Measurements from ENCODE around the gene PLXDC2.
A peak's percentile ranks its signal among the peaks of the same experiment; 100 is the strongest.

Gene PLXDC2

DNA sequence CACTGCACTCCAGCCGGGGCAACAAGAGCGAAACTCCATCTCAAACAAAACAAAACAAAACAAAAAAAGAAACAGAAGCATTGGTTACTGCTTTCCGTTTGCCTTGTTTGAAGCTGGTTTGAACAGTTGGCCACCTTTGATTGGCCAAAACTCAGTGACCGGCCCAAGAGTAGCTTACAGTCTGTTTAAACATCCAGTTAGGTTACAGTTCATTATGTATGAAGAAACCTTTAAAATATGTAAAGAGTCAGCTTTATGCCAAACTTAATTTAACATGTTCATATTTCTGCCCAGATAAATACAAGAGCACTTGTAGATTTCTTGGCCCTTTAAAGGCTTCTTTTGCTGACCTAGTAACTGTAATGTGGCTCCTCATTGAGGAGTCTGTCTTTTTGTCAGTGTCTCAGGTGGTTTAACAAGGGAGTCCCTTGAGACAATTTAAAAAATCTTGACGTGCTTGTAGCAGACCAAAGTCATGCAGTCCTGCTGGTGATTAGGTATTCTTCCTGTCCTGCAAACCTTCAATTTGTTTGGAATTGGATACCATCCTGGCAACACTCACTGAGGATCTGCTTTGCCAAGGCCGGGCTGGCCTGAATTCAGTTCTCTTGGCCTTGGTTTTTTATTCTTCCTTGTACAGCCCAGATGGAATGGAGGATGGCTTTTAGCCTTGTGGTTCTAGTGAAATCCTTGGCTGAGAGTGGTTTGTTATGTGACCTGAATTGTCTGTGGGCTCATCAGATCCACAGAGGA is 128.9 kb downstream of the PLXDC2 start:
- TF ChIP-seq ZNF274 (IDR thresholded peaks at IDR 0.05; ENCODE audit: low read depth, low read length) = no peak
- H3K4me3 ChIP-seq (ENCODE audit: low read length) = no peak overlapping the region

- no peak overlapping the region; the same call in 1 of the 2 replicates for H3K4me3 ChIP-seq (ENCODE audit: low read length)
- no peak for TF ChIP-seq ZNF274 (IDR thresholded peaks at IDR 0.05; ENCODE audit: low read depth, low read length)
Measured at GRCh38 chr10:19946245-19946644, 130.0 kb downstream of the PLXDC2 start.

DNA sequence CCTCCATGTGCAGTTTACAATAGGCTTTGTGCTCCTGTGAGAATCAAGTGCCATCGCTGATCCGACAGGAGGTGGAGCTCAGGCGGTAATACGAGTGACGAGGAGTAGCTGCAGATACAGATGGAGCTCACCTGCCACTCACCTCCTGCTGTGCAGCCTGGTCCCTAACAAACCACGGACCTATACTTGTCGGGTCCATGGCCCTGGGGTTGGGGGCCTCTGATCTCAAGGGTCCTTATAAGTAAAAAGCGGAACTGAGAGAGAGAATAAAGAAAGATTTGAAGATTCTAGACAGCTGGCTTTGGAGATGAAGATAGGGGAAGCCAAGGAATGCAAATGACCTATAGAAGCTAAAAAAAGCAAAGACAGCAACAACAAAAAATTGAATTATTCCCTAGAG is 130.6 kb downstream of the PLXDC2 start:
- TF ChIP-seq ZNF274 (IDR thresholded peaks at IDR 0.05; ENCODE audit: low read depth, low read length) = no peak
- H3K4me3 ChIP-seq (ENCODE audit: low read length) = no peak overlapping the region; the same call in 1 of the 2 replicates

DNA sequence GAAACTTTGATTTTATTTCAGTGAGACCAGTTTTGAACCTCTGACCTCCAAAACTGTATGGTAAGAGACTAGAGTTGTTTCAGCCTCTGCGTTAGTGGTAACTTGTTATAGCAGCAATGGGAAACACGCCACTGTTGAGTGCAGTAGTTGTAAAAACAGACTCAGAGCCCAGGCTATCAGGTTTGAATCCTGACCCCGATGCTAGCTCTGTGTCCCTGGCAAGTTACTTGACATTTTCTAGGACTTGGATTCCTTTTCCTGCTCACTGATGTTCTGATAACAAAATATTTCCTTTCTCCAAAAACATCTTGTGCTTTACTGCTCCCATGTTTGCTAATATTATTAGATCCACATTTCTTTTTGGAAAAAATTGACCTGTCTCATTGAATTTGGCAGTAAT is 131.0 kb downstream of the PLXDC2 start:
- peak overlapping the region; percentile 29; the same call in 1 of the 2 replicates for H3K4me3 ChIP-seq (ENCODE audit: low read length)
- no peak for TF ChIP-seq ZNF274 (IDR thresholded peaks at IDR 0.05; ENCODE audit: low read depth, low read length)

- no peak overlapping the region for H3K4me3 ChIP-seq (ENCODE audit: low read length)
- no peak for TF ChIP-seq ZNF274 (IDR thresholded peaks at IDR 0.05; ENCODE audit: low read depth, low read length)
Measured at GRCh38 chr10:19947656-19948055, 131.4 kb downstream of the PLXDC2 start.

GRCh38 chr10:19952224-19953010 is 136.2 kb downstream of the PLXDC2 start:
- no peak for TF ChIP-seq ZNF274 (IDR thresholded peaks at IDR 0.05; ENCODE audit: low read depth, low read length)
- no peak overlapping the region for H3K4me3 ChIP-seq (ENCODE audit: low read length)

DNA sequence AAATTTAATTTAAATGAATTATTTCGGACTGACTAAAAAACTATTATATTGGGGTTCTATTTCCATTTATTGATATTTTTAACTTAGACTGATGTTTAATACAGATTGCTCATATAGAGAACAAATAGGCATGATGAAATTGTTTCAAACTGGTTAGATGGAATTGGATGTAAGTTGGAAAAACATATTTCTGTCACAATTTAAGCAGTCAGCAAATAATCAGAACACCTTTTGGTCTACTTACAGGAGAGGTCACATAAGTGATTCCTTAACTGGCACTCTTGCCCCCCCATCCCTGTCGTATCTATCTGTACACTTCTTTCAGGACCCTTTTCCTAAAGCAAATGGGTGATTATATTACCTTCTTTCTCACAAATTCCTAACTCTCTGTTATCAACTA is 138.4 kb downstream of the PLXDC2 start:
- no peak overlapping the region for H3K4me3 ChIP-seq (ENCODE audit: low read length)
- no peak for TF ChIP-seq ZNF274 (IDR thresholded peaks at IDR 0.05; ENCODE audit: low read depth, low read length)

- no peak overlapping the region for H3K4me3 ChIP-seq (ENCODE audit: low read length)
- TF ChIP-seq ZNF274 (IDR thresholded peaks at IDR 0.05; ENCODE audit: low read depth, low read length) = no peak
Measured at GRCh38 chr10:19956516-19957032, 140.3 kb downstream of the PLXDC2 start.

- no peak overlapping the region for H3K4me3 ChIP-seq (ENCODE audit: low read length)
- TF ChIP-seq ZNF274 (IDR thresholded peaks at IDR 0.05; ENCODE audit: low read depth, low read length) = no peak
Measured at GRCh38 chr10:19958787-19959186, 142.6 kb downstream of the PLXDC2 start.

DNA sequence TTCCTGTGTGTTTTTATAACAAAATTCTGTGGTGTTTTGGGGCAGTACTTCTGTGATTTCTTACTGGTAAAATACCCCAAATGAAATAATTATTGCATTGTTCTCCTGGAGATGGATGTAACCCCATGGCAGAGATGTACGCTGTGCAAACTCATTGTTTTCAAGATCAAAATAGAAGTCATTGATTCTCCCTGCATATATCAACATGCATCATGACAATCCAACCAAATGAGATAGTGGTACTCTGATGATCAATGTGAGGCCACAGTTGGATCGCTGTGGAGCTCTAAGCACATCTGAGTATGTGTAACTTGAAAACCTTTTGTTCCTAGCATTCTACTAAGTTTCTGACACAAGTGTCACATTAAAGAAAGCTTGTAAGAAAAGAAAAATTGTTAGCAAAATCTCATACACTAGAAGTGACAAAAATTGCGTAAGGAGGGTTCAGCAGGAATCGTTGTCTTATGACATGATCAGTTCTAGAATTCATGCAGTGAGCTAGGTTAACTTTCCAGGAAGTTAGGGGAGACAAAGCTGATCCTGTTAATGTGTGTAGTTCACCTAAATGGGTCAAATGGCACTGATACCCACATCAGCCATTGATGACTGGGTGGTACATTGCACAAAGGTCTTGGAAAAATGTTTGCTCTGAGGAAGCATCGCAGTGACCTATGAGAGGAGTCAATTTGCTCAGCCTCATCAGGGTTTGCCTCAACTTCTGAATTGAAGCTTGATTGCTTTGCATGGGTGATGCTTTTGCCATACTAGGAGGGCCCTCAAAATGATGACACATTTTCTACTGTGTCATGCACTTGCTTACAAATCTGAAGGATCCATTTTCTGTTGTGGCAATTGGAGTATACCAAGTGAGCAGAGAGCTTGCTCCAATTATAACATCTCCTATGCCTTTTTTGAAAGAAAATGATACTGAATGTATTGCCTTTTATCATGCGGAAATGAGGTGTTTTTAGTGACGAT is 145.1 kb downstream of the PLXDC2 start:
- TF ChIP-seq ZNF274 (IDR thresholded peaks at IDR 0.05; ENCODE audit: low read depth, low read length) = no peak

GRCh38 chr10:19964625-19965024 is 148.4 kb downstream of the PLXDC2 start:
- TF ChIP-seq ZNF274 (IDR thresholded peaks at IDR 0.05; ENCODE audit: low read depth, low read length) = no peak
- H3K4me3 ChIP-seq (ENCODE audit: low read length) = no peak overlapping the region

More for the DNA sequence above, 145.1 kb downstream of the PLXDC2 start:
- H3K4me3 ChIP-seq (ENCODE audit: low read length) = no peak overlapping the region

DNA sequence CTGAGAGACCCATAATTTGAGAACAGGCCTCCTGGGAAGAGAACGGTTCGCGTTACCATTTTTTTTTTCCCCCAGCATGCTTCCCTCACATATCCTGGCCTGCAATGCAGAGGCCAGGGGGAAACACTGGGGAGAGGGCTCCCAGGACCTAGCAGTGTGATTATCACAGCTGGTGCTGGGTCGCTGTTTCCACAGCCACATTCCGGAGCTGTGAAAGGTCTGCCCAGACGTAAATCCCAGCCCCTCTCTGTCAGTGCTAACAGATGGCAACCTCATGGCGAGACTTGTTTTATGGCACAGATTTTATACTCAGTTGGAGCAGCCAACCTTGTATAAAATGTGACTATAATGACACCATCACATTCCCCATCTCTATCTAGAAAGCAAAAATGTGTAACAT is 150.5 kb downstream of the PLXDC2 start:
- H3K4me3 ChIP-seq (ENCODE audit: low read length) = no peak overlapping the region
- no peak for TF ChIP-seq ZNF274 (IDR thresholded peaks at IDR 0.05; ENCODE audit: low read depth, low read length)

DNA sequence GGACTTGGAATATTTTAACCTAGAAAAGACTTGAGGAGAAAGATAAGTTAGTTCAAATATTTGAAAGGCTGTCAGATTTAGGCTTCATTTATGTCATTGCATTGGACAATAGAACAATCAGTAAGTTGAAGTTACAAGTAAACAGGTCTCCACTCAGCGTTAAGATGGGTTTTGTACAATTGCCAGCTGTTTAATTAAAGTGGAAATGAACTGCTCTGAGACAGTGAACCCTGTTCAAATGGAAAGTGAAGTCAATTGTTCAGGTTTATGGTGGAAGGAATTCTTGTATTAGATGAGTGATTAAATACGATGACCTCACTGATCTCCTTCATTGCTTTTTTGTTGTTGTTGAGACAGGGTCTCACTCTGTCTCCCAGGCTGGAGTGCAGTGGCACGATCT is 151.7 kb downstream of the PLXDC2 start:
- no peak overlapping the region for H3K4me3 ChIP-seq (ENCODE audit: low read length)
- TF ChIP-seq ZNF274 (IDR thresholded peaks at IDR 0.05; ENCODE audit: low read depth, low read length) = no peak

- no peak overlapping the region for H3K4me3 ChIP-seq (ENCODE audit: low read length)
- no peak for TF ChIP-seq ZNF274 (IDR thresholded peaks at IDR 0.05; ENCODE audit: low read depth, low read length)
Measured at GRCh38 chr10:19968745-19969144, 152.5 kb downstream of the PLXDC2 start.

All from GM08714 (cell line).